GM12864 (cell line): ENCODE measurements around the gene LCN12.

Source experiments
- DNase-seq: peaks from one replicate; pipeline ENCODE4 v3.0.0-alpha.2; 2011; ENCODE audit warnings: low read depth
- H3K4me3 ChIP-seq: 2 replicates; pipeline ENCODE4 v1.5.1; 2011; ENCODE audit warnings: mild to moderate bottlenecking, low read depth, low read length, control low read depth
- TF ChIP-seq, protein P1 (sequence below): IDR thresholded peaks from 2 replicates; pipeline ENCODE4 v1.5.1; 2011; ENCODE audit warnings: low read depth, mild to moderate bottlenecking, moderate library complexity, low read length, control low read depth, inconsistent platforms; ENCODE audit errors: missing control alignments

The LCN12 gene, protein sequence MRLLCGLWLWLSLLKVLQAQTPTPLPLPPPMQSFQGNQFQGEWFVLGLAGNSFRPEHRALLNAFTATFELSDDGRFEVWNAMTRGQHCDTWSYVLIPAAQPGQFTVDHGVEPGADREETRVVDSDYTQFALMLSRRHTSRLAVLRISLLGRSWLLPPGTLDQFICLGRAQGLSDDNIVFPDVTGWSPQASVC

GRCh38 chr9:136951541-136952320 is at the start of gene LCN12:
LCN12 (plus strand) TSS chr9:136952273; CDS start chr9:136952328, 55 bp downstream.
- TF ChIP-seq, protein P1, sequence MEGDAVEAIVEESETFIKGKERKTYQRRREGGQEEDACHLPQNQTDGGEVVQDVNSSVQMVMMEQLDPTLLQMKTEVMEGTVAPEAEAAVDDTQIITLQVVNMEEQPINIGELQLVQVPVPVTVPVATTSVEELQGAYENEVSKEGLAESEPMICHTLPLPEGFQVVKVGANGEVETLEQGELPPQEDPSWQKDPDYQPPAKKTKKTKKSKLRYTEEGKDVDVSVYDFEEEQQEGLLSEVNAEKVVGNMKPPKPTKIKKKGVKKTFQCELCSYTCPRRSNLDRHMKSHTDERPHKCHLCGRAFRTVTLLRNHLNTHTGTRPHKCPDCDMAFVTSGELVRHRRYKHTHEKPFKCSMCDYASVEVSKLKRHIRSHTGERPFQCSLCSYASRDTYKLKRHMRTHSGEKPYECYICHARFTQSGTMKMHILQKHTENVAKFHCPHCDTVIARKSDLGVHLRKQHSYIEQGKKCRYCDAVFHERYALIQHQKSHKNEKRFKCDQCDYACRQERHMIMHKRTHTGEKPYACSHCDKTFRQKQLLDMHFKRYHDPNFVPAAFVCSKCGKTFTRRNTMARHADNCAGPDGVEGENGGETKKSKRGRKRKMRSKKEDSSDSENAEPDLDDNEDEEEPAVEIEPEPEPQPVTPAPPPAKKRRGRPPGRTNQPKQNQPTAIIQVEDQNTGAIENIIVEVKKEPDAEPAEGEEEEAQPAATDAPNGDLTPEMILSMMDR = no peak
- H3K4me3 ChIP-seq = no peak within 1 kb of the TSS
- no peak for DNase-seq

- H3K4me3 ChIP-seq = no peak overlapping the region
- TF ChIP-seq, protein P1 = no peak
- DNase-seq = no peak
These were observed 49.0 kb upstream of the LCN12 start for GRCh38 chr9:136903041-136903554.

- DNase-seq = no peak
- TF ChIP-seq, protein P1 = no peak
These were observed 45.8 kb upstream of the LCN12 start for GRCh38 chr9:136906266-136906665.

DNA sequence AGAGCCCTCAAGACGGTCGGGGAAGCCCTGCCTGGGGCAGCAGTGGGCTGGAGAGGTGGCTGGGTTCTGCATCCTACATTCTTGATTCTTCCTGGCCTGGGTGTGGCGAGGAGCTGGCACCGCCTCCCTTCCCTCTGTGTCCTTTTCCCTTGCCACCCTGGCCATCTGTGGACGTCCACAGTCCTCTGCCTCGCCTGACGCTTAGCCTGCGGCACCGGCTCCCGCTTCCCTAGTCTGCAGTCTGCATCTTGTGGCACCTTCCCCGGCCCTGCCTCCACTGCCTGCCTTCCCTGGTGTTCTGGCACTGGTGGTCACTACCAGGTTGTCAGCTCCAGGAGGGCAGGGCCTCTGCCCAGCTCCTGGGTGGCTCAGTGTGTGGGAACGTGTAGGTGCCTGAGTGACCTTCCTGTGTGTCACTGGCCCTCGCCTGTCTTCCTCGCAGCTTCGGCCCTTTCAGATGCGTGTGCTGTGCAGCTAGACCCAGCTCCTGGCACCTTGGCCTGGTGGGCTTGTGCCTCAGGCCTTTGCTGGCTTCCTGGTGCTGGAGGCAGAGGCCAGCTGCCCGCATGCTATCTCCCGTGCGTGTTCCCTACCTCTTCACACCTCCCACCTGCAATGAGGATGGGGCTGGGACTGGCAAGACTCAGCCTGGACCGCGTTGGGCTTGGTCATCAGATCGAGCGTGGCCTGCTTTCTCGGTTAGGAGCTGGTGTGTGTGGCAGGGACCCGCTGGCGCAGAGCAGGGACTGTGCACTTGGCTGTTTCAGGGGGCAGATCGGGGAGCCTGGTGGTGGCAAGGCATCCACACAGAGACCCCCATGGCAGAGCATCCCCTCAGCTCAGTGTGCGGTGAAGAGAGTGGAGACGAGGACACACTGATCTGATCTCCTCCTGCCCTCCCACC is 44.8 kb upstream of the LCN12 start:
- H3K4me3 ChIP-seq = no peak overlapping the region
- TF ChIP-seq, protein P1 = no peak

More at GRCh38 chr9:136906266-136906665, 45.8 kb upstream of the LCN12 start:
- H3K4me3 ChIP-seq = no peak overlapping the region

GRCh38 chr9:136910197-136910900 is 41.7 kb upstream of the LCN12 start:
- no peak for DNase-seq
- TF ChIP-seq, protein P1 = no peak
- no peak overlapping the region for H3K4me3 ChIP-seq

More for the DNA sequence above, 44.8 kb upstream of the LCN12 start:
- DNase-seq = no peak

GRCh38 chr9:136910901-136911245 is 41.2 kb upstream of the LCN12 start:
- TF ChIP-seq, protein P1 = peak; percentile 20
- no peak for DNase-seq
- H3K4me3 ChIP-seq = no peak overlapping the region
